Hindlimb muscle (tissue), 1 donor: ENCODE data around the gene RNF8. TPM values are rescaled to one million over a fixed set of nuclear protein-coding genes. Genes with fewer than 3 reads are reported as not detected.
A peak's percentile ranks its signal among the peaks of the same experiment; 100 is the strongest.
"Not testable (repeated sequence)": the region's sequence is repeated elsewhere in the genome, so short reads cannot be mapped to it uniquely, and the experiment has no call there.

Experiments
- DNase-seq: peaks from one replicate; pipeline ENCODE4 v3.0.0-alpha.2; 2013
- polyA plus RNA-seq: library from polyadenylated mRNA; unstranded; fragments of 120-200 nt; gene quantifications from one replicate; pipeline ENCODE4 v1.2.1, GENCODE V29; 2013; ENCODE audit not compliant: insufficient read length

The RNF8 gene
- polyA plus RNA-seq, 1 donor, result 14.7 TPM

- no peak for DNase-seq
Observed at GRCh38 chr6:37321516-37322415, 32.0 kb upstream of the RNF8 start.

GRCh38 chr6:37323580-37323979 is 30.2 kb upstream of the RNF8 start:
- DNase-seq, result peak; percentile 11

- no peak for DNase-seq
Observed at GRCh38 chr6:37324131-37325033, 29.4 kb upstream of the RNF8 start.

DNA sequence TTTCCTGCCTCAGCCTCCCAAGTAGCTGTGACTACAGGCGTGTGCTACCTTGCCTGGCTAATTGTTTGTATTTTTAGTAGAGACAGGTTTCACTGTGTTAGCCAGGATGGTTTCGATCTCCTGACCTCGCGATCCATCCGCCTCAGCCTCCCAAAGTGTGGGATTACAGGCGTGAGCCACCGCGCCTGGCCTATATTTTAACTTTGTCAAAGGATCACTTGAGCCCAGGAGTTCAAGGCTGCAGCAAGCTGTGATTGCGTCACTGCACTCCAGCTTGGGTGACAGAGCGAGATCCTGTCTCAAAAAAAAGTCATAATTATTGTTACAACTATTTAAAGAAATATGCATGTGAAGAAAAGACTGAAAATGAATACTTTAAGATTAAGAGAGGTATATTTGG is 23.4 kb upstream of the RNF8 start:
- not testable (repeated sequence) for DNase-seq

DNA sequence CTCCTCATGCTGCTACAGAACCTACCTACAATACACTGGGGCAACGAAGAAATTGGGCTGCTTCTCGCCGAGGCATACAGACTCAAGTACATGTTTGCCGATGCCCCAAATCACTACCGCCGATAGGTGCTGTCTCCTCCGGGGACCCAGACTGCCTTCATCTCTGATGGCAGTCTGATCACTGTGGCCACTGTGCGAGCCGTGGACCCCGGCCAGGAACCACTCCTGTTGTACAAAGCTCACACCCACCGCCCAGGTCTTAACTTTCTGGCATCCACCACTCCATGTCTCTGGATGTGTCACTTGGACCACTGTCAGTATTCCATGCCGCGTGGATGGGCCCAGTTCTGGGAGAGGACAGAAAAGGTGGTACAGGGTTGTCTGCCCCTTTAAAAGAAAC is 22.7 kb upstream of the RNF8 start:
- DNase-seq, result no peak

GRCh38 chr6:37332894-37333293 is 20.9 kb upstream of the RNF8 start:
- no peak for DNase-seq

DNA sequence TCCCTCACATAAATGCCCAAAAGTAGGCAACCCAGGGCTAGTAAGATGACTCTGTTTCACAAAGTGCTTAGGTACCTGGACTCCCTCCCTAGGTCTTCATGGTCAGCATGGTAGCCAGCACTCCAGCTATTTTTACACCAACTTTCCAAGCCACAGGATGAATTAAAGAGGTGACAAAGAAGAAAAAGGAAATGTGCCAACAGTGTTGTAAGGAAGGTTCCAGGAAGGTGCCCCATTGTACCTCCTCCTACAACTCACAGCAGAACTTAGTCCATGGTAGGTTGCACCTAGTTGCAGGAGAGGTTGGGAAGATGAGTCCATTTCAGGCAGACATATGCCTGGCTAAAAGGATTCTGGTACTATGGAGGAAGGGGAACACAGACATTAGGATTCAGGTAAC is 19.7 kb upstream of the RNF8 start:
- no peak for DNase-seq

DNA sequence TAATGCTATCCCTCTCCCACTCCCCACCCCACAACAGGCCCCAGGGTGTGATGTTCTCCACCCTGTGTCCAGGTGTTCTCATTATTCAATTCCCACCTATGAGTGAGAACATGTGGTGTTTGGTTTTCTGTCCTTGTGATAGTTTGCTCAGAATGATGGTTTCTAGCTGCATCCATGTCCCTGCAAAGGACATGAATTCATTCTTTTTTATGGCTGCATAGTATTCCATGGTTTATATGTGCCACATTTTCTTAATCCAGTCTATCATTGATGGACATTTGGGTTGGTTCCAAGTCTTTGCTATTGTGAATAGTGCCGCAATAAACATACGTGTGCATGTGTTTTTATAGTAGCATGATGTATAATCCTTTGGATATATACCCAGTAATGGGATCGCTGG is 15.5 kb upstream of the RNF8 start:
- DNase-seq, result not testable (repeated sequence)

GRCh38 chr6:37338745-37339255 is 15.0 kb upstream of the RNF8 start:
- no peak for DNase-seq

DNA sequence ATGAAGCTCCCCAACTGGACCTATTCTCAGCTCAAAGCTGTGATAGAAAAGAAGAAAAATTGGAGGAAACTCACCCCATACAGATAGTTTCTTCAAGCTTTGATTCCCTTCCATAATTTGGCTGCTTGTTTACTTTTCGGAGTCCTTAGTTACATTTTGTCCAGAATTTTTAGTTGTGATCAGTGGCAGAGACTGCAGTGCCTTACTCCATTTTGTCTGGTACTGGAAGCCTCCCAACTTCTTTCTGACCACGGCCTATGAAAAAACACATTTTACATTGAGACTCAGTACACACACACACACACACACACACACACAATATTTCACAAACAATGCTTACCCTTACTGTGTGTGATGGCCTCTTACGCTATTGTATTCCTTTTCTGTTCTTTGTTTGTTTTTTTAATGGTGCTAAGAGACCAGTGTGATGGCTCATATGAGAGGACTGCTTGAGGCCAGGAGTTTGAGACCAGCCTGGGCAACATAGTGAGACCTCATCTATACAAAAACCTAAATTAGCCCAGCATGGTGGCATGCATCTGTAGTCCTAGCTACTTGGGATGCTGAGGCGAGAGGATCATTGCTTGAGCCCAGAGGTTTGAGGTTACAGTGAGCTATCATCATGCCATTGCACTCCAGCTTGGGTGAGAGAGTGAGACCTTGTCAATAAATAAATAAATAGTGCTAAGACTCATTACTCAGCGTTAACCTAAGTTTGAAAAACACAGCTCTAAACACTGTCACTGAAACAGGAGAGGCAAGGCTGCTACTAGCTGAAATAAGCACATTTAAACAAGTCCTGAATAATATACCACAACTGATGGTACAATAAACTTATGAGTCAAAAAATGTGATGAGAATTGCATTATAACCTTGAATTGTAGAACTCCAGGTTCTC is 13.8 kb upstream of the RNF8 start:
- DNase-seq, result no peak

DNA sequence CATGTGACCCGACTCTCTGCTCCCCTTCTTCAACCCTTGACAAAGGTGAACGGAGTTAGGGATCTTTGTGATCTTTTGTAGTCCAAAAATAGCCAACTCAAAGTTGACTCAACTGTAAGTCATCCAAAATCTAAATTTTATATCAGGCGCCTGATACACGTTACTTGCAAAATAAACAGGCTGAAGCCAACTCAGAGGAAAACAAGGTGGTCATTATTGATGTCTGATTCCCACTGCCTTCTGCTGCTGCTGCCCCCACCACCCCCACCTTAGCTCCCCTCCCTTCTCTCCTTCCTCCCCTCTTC is 13.2 kb upstream of the RNF8 start:
- no peak for DNase-seq

GRCh38 chr6:37343248-37343647 is 10.5 kb upstream of the RNF8 start:
- DNase-seq, result no peak

DNA sequence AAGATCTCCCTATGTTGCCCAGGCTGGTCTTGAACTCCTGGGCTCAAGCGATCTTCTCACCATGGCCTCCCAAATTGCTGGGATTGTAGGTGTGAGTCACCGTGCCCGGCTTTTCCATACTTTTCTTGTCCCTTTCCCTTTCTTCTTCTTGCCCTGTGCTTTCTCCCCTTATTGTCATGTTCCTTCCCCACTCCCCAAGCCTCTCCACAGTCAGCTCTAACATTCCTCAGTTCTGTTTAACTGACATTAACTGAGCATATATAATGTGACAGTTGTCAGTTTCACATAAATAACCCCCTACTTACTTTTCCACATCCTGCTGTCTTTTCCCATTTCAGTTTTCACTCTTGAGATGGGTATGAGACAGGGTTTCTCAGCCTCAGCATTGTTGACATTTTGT is 9.5 kb upstream of the RNF8 start:
- no peak for DNase-seq

DNA sequence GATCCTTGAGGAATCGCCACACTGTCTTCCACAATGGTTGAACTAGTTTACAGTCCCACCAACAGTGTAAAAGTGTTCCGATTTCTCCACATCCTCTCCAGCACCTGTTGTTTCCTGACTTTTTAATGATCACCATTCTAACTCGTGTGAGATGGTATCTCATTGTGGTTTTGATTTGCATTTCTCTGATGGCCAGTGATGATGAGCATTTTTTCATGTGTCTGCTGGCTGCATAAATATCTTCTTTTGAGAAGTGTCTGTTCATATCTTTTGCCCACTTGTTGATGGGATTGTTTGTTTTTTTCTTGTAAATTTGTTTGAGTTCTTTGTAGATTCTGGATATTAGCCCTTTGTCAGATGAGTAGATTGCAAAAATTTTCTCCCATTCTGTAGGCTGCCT is 8.0 kb upstream of the RNF8 start:
- not testable (repeated sequence) for DNase-seq

- DNase-seq, result no peak
Observed at GRCh38 chr6:37347177-37347576, 6.6 kb upstream of the RNF8 start.

DNA sequence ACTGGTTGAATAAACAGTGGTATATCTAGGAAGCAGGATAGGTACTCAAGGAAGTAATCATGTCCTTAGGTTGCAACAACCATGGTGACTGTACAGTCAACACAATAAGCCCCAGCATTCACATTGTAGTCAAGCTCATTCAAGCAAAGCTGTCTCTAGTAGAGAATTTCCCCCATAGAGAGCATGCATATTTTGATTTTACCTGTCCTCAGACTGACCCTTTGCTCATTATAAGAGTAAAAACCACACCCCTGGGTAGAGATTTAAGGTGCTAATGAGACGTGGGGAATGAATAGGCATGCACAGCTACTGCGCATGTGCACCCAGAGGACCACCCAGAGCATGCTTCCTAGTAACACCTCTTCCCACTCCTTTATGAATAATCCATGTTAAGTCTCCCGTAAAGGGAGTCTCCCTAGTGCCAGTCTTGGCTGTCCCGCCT is 6.1 kb upstream of the RNF8 start:
- no peak for DNase-seq

DNA sequence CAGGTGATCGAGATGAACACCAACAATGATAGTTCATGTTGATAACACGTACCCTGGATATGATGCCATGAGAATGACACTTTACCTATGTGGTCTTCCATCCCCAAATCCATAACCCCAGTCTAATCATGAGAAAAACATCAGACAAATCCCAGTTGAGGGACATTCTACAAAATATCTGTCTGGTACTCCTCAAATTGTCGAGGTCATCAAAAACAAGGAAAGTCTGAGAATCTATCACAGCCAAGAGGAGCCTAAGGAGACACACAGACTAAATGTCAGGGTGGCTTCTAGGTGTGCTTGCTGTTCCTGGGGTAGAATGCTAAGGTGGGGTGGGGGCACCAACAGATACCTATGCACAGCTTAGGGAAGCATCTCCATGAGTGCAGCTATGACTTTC is 2.8 kb upstream of the RNF8 start:
- DNase-seq, result no peak

DNA sequence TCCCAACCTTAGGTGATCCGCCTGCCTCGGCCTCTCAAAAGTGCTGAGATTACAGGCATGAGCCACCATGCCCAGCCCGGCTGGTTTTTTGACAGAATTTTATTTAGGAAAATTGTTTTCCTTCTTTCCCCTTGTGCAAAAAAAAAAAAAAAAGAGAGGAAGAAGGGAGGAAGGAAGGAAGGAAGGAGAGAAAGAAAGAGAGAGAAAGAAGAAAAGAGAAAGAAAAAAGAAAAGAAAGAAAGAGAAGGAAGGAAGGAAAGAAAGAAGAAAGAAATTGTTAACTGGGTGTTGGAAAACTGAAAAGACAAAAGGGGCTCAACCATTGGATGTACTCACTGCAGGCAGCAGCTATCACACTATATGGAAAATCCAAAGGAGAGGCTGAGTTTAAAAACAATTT is 1.4 kb upstream of the RNF8 start:
- no peak for DNase-seq

DNA sequence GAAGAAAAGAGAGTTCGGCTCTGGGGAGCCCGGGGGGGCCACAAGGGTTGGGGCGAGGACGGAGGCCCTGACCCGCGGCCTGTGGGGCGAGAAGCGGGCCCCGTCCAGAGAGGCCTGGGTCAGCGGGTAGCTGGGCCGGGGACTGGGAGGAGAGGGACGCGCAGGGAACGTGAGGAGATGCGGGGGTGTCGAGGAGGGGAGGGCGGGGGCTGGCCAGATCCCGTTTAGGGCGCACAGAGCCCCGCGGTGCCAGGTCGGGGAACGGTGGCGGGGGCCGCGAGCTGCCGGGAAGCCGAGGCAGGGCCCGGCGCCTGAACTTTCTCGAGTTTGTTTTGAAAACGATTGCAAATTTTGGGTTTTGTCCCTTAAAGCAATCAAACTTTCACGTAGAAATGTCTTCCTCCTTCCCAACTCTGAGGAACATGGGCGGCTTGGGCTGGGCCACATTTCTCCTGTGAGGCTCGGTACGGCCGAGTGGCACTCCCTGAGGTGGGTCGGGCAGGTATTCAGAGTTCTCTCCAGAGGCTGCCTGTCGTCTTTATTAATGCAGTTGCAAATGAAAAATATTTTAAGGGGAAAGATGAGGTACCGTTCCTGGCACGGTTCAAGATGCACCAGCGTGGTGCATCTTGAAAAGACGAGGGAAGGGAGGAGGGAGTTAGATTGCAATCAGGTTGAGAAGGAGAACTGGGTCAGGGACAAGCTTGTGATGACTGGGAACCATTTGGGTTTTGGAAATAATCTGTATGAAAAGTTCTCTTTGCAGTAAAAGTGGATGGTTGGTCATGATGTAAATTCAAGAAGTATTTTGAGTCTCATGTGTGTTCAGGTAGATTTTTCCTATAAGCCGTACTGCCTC is 972 bp downstream of the RNF8 start:
- DNase-seq, result no peak

DNA sequence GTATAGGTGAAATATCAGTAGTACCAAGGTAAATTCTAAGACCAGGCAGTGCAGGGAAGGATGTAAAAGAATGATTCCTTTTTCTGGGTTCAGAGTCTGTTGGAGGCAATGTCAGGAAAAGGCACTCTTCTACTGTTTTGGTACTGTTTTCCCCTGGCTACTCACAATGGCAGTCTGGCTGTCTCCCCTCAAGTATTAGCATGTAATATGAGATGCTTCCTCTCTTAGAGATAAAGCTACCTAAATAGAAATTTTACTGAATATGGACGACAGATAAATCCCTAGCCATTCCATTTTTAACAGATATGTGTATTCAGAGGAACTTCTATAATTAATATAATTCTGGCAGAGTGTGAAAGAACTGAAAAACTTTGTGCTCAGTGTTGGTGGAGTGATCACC is 3.5 kb downstream of the RNF8 start:
- DNase-seq, result no peak

DNA sequence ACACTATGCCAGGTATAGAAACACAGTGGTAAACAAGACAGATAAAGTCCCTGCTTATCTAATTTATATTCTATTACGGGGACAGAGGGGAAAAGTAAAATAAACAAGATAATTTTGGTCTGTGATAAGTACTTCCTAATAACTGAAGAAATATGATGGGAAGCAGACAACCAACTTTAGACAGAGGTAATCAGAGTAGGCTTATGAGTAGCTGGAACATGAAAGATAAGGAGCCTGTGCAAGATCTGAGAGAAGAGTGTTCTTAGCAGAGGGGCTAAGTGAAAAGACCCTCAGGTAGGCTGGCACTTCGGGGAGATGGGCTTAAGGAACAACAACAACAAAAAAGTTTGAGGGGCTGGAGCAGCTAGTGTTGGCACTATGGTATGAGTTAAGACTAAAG is 4.1 kb downstream of the RNF8 start:
- no peak for DNase-seq

- no peak for DNase-seq
Observed at GRCh38 chr6:37359039-37359438, 5.3 kb downstream of the RNF8 start.
